Measurements from ENCODE around the gene DPF1.
"Not testable (repeated sequence)": the region's sequence is repeated elsewhere in the genome, so short reads cannot be mapped to it uniquely, and the experiment has no call there.

DPF1 gene

DNA sequence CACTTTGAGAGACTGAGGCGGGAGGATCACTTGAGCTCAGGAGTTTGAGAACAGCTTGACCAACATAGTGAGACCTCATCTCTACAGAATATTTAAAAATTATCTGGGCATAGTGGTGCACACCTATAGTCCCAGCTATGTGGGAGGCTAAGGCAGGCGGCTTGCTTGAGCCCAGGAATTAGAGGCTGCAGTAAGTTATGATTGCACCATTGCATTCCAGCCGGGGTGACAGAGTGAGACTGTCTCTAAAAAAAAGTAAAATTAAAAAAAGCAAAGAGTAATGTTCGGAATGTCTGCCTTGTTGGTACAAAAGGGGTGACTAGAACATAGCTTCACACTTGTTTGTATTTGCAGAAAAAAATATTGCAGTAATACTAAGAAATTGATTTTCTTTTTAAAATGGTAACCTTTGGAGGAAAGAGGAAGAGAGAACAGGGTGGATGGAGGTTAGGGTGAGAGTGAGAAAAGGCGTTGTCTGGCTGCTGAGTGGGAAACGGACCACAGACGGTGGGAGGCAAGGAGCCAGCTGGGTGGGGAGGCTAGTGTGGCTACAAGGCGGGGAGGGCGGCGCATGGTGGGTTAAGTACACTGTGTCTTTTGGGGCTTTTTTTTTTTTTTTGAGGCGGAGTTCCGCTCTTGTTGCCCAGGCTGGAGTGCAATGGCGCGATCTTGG is 21.9 kb upstream of the DPF1 start:
- Histone ChIP-seq H3K9me3 (no peaks in the 10 kb centered on the region), H3K4me1 (no peaks in the 10 kb centered on the region), H3K4me3 (ENCODE audit: low read depth, low read length) (no peak overlapping the region), H3K27me3 (no peaks in the 10 kb centered on the region), H3K36me3 (no peaks in the 10 kb centered on the region)
- no peak for TF ChIP-seq CTCF (IDR thresholded peaks at IDR 0.05; ENCODE audit: low read depth, low read length)
- DNase-seq: no peak

- TF ChIP-seq CTCF (IDR thresholded peaks at IDR 0.05; ENCODE audit: low read depth, low read length): no peak
- H3K36me3 ChIP-seq: no peaks in the 10 kb centered on the region
- no peak overlapping the region for H3K4me3 ChIP-seq (ENCODE audit: low read depth, low read length)
These were observed 19.3 kb upstream of the DPF1 start for GRCh38 chr19:38243279-38243673.

GRCh38 chr19:38239816-38240215 is 15.8 kb upstream of the DPF1 start:
- no peak overlapping the region for H3K4me3 ChIP-seq (ENCODE audit: low read depth, low read length)
- no peak for TF ChIP-seq CTCF (IDR thresholded peaks at IDR 0.05; ENCODE audit: low read depth, low read length)
- no peaks in the 10 kb centered on the region for H3K4me1 ChIP-seq
- no peaks in the 10 kb centered on the region for H3K36me3 ChIP-seq
- no peaks in the 10 kb centered on the region for H3K27me3 ChIP-seq
- DNase-seq: no peak
- no peaks in the 10 kb centered on the region for H3K9me3 ChIP-seq

More at GRCh38 chr19:38243279-38243673, 19.3 kb upstream of the DPF1 start:
- Histone ChIP-seq H3K27me3 (no peaks in the 10 kb centered on the region), H3K4me1 (no peaks in the 10 kb centered on the region), H3K9me3 (no peaks in the 10 kb centered on the region)
- DNase-seq: no peak

DNA sequence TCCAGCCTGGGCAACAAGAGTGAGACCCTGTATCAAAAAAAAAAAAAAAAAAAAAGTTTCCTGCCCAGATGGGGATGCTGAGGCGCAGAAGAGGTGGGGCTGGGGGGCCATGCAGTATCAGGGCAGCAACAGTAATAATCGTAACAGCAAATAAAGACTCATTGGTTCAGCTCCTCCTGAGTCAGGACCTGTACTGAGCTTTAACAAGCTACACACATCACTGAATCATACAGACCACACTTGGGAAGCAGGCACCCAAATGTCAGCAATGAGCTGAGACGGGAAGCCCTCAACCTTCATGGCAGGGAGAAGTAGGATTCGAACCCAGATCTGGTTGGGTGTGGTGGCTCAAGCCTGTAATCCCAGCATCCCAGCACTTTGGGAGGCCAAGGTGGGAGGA is 10.6 kb upstream of the DPF1 start:
- TF ChIP-seq CTCF (IDR thresholded peaks at IDR 0.05; ENCODE audit: low read depth, low read length): no peak
- no peak for DNase-seq
- Histone ChIP-seq H3K36me3 (no peaks in the 10 kb centered on the region), H3K27me3 (no peaks in the 10 kb centered on the region), H3K4me1 (no peaks in the 10 kb centered on the region), H3K4me3 (ENCODE audit: low read depth, low read length) (no peak overlapping the region), H3K9me3 (no peaks in the 10 kb centered on the region)

DNA sequence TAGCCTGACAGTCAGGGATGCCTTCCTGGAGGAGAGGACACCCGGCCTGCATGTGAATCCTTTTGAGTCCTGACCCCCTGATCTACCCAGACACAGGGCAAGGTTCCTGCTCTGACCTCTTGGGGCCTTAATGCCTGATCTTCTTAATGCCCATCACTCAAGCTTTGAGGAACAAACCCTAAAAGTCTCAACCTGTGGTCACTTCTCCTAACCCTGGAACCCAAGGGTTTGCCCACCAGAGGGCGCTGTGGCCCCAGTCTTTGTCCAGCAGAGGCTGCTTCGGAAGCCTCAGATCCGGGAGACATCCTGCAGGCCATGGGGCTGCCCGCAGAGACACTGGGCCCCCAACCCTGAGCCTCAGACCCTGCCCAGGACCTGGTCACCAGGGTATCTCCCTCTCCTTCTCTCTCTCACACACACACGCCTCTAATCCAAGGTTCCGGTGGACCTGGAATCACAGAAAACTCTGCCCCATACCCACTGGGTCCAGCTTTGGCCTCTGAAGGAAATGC is 9.8 kb upstream of the DPF1 start:
- peak; percentile 89 for DNase-seq
- H3K4me1 ChIP-seq: no peaks in the 10 kb centered on the region
- no peak overlapping the region for H3K4me3 ChIP-seq (ENCODE audit: low read depth, low read length)
- no peaks in the 10 kb centered on the region for H3K36me3 ChIP-seq
- no peaks in the 10 kb centered on the region for H3K27me3 ChIP-seq
- peak; percentile 90 for TF ChIP-seq CTCF (IDR thresholded peaks at IDR 0.05; ENCODE audit: low read depth, low read length)
- no peaks in the 10 kb centered on the region for H3K9me3 ChIP-seq

DNA sequence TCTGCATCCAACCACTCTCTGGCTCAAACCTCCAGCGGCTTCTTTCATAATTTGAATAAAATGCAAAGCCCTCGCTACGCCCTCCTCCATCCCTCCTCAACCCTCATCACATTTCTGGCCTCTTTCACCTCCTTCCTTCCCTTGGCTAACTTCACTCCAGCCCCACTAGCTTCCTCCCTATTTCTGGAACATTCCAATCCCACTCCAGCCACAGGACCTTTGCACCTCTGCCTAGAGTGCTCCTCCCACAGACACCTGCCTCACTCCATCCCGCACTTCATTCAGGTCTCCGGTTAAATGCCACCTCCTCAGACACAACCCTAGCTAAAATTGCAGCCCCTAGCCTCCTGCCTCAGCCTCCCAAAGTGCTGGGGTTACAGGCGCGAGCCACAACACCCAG is 7.9 kb upstream of the DPF1 start:
- Histone ChIP-seq H3K4me1 (peaks cover 3% of the 10 kb centered on the region; the same call in 1 of the 2 replicates), H3K4me3 (ENCODE audit: low read depth, low read length) (no peak overlapping the region), H3K36me3 (no peaks in the 10 kb centered on the region), H3K27me3 (no peaks in the 10 kb centered on the region), H3K9me3 (no peaks in the 10 kb centered on the region)
- no peak for DNase-seq
- TF ChIP-seq CTCF (IDR thresholded peaks at IDR 0.05; ENCODE audit: low read depth, low read length): no peak

GRCh38 chr19:38230506-38231133 is 6.6 kb upstream of the DPF1 start:
- not testable (repeated sequence) for H3K4me3 ChIP-seq (ENCODE audit: low read depth, low read length); H3K27me3 ChIP-seq; DNase-seq; H3K4me1 ChIP-seq; H3K36me3 ChIP-seq; H3K9me3 ChIP-seq
